ENCODE results near the gene GRAMD1A.
"Not testable (repeated sequence)": the region's sequence is repeated elsewhere in the genome, so short reads cannot be mapped to it uniquely, and the experiment has no call there.

GRAMD1A gene

DNA sequence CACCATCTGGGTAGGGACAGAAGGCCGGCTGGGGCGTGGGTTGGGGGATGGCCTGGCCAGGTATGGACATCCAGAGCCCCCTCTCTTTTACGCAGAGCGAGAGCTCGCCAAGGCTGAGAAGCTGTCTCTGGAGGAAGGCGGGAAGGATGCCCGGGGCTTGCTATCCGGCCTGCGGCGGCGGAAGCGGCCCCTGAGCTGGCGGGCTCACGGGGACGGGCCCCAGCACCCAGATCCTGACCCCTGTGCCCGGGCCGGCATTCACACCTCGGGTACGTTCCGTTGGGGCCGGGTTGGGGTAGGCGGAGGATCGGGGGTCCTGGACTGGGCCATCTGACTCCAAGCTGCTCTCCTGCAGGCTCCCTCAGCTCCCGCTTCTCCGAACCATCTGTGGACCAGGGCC is 21.5 kb downstream of the GRAMD1A start:
- no peak for DNase-seq

- no peak for DNase-seq
Measured at GRCh38 chr19:35022460-35022859, 22.3 kb downstream of the GRAMD1A start.

DNA sequence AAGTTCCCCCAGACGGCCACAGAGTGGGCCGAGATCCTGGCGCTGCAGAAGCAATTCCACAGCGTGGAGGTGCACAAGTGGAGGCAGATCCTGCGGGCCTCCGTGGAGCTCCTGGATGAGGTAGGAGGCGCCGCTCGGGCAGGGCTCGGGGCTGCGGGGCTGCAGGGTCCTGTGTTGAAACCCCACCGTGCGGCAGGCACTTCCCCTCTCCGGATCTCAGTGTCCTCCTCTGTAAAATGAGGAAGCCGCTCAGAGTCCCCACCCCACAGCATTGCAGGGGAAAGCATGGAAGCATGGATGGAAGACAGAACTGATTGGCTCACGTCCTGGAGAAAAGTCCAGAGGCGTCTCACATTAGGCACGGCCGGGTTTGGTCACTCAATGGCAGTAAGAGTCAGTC is 23.3 kb downstream of the GRAMD1A start:
- no peak for DNase-seq

- no peak for DNase-seq
Measured at GRCh38 chr19:35024095-35024494, 24.0 kb downstream of the GRAMD1A start.

GRCh38 chr19:35025969-35026368 is 25.8 kb downstream of the GRAMD1A start:
- DNase-seq: no peak

DNA sequence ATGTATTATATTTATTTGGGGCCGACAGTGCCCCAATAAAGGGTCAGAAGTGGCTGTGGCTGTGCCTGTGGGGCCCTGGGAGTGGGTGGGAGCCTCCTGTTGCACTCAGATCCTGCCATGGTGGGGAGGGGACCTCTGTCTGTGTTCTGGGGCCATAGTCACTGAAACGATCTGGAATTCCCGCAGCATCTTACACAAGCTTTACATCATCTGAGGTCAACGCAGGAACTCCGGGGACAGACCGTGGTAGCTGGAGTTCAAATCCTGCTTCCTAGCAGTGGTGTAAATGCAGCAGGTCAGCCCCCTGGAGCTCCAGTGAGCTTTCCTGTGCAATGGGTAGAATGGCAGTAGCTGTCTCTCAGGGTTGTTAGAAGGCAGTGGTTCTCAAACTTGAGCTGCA is 26.3 kb downstream of the GRAMD1A start:
- no peak for DNase-seq

GRCh38 chr19:35027009-35027408 is 26.9 kb downstream of the GRAMD1A start:
- DNase-seq: no peak

- no peak for DNase-seq
Measured at GRCh38 chr19:35027851-35028599, 27.9 kb downstream of the GRAMD1A start.

GRCh38 chr19:35028600-35028885 is 28.4 kb downstream of the GRAMD1A start:
- DNase-seq: not testable (repeated sequence)

- not testable (repeated sequence) for DNase-seq
Measured at GRCh38 chr19:35029275-35029736, 29.2 kb downstream of the GRAMD1A start.

- DNase-seq: no peak
Measured at GRCh38 chr19:35029737-35030256, 29.7 kb downstream of the GRAMD1A start.

DNA sequence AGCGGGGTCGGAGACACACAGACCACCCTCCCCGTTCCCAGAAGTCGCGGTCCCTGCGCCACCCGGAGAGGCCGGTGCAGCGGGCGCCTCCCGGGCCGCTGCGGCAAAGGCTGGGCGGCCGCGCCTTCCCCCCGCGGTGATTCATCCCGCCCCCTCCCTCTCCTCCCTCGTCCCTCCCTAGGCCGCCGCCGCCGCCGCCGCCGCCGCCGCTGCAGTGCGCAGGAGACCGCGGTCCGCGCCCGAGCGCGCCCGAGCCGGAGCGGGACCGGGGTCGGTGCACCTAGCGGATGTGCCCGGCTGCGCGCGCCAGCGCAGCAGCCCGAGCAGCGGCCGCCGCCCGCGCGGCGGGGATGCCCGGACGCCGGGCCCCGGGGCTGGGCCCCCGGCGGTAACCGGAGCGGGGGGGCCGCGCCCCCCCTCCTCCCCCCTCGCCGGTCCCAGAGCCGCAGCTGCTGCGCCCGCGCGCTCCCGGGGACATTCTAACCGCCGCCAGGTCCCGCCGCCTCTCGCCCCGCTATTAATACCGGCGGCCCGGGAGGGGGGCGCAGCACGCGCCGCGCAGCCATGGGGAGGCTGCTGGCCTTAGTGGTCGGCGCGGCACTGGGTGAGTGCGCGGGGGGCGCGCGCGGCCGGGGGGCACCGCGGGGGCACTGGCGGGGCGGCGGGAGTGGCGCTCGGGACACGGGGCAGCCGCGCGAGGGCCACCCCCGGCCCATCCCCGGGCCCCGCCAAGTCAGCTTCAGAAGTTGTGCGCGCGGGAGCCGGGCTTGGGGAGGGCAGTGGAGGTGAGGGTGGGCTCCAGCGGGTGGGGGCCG is 30.3 kb downstream of the GRAMD1A start, which contains the start of gene SCN1B:
Gene SCN1B (plus strand): TSS at position 214 of the 815 bp plus-strand sequence. CDS start 351 bp downstream, at position 565.
- peak; percentile 40 for DNase-seq

- DNase-seq: no peak
Measured at GRCh38 chr19:35031072-35031881, 31.2 kb downstream of the GRAMD1A start.

GRCh38 chr19:35032356-35032865 is 32.3 kb downstream of the GRAMD1A start:
- no peak for DNase-seq

- no peak for DNase-seq
Measured at GRCh38 chr19:35033067-35034004, 33.2 kb downstream of the GRAMD1A start.

DNA sequence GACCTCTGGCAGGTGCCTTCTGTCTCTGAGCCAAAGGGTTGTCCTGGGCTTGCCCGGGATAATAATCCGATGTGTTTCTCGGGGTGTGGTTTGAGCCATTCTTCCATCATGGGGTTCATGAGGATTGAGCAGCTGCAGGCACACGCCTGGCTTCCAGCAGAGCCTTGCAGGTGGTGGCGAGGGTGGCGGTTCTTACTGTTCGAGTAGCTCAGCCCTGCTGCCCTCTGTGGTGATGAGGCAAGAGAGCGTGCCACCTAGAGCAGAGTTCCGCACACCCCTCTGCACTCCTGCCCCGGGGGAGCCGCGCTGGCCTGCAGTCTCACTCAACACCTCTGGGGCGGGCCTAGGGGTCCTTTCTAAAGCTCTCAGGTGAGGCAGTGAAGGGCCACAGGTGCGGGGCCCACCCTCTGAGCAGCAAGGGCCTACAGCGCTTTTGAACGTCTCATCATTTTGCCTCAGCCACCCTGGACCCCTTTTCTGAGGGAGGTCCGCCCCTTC is 33.9 kb downstream of the GRAMD1A start:
- DNase-seq: no peak

DNA sequence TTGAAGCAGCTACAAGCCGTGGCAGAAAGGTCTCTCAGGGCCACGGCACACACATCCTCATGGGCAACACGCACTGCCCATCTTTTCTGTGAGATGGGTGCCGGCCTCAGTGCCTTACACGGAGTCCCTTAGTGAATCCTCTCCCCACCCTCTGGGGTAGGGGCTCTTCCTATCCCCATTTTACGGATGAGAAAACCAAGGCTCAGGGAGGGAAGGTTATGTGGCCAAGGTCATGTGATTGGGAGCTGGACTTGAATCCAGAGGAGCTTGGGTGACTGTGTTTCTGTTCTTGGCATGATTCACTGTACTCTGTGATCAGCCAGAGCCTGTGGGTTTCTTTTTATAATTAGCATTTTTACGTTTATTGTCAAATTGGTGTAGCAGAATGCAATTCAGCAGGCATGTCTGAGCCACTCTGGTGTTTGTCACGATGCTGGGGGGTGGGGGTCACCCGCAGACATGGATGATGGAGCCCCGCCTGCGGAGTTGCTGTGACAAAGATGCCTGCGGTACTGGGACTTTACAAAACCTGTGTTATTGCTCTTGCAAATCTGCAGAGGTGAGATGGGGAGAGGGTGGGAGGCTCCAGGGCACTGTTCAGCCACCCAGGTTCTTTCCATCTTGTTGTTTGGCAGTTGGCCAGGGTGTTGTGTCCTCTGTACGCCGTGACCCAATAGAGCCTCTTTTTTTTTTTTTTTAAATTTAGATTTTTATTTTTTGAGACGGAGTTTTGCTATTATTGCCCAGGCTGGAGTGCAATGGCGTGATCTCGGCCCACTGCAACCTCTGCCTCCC is 34.7 kb downstream of the GRAMD1A start:
- DNase-seq: no peak

DNA sequence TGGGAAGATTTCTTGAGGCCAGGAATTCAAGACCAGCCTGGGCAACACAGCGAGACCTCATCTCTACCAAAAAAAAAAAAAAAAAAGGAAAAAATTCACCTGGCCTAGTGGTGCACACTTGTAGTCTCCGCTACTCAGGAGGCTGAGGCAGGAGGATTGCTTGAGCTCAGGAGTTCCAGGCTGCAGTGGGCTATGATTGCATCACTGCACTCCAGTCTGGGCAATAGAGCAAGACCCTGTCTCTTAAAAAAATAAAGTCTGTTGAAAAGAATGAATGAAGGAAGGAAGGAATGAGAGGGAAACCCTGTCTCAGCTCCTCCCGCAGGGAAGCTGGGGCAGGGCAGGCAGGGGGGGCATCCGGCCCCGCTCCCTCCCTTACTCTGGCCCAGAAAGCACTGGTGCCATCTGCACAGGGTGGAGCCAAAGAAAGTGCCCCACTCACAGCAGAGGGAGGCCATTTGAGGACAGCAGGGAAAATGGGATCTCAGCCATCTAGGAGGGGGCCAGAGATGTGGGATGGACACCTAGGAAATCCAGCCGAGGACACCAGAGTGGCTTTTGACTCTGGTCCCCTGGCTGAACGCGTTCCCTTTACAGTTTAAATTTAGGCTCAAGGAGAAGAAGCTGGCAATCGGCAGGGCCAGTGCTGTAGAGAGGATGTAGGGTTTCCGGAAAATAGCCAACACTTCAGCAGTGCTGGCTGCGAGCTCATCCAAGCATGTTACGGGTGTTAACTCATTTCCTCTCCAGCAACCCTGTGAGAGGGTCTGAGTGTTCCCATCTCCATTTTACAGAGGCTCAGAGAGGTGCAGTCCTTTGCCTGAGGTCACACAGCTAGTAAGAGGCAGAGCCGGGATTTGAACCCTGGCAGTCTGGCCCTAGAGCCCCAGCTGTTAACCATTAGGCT is 37.8 kb downstream of the GRAMD1A start:
- no peak for DNase-seq

Measured in MV-4-11 (cell line).